T-helper 2 cell treated with Interferon-gamma antibody and Interleukin-4, amounts not matched to agents 100 ng/mL and 5 ng/mL, for 36 hours (primary cell): ENCODE results near the gene CD46. TPM values are rescaled to one million over a fixed set of nuclear protein-coding genes. Genes with fewer than 3 reads are reported as not detected.

Experiments used
- intact Hi-C: fragments of 100-400 bp; cut with micrococcal nuclease; formaldehyde crosslinking; loops from one replicate; pipeline ENCODE4 v1.15.1; 2023
- total RNA-seq: library from RNA; stranded (reverse); gene quantifications from 2 replicates; pipeline ENCODE4 v1.2.3, GENCODE V29; 2022

Gene CD46
- total RNA-seq, 1 donor from 2014 or later, result 105 TPM

GRCh38 chr1:207793327-207793726 is 41.5 kb downstream of the CD46 start:
- intact Hi-C loops, result no loop called here

GRCh38 chr1:207794861-207795260 is 43.0 kb downstream of the CD46 start:
- intact Hi-C loops, result loop anchor here (5.0 kb wide), 1 partner anchor 98 kb away; no protein-coding TSS in a partner anchor

- intact Hi-C loops, result loop anchor here (1.0 to 5.0 kb wide), 3 partner anchors 86 to 166 kb away; no protein-coding TSS in a partner anchor
Observed at GRCh38 chr1:207797229-207797973, 45.5 kb downstream of the CD46 start.

- intact Hi-C loops, result loop anchor here (2.0 to 5.0 kb wide), 2 partner anchors 48 to 102 kb away; no protein-coding TSS in a partner anchor
Observed at GRCh38 chr1:207798847-207799246, 47.0 kb downstream of the CD46 start.

- intact Hi-C loops, result loop anchor here (2.0 to 5.0 kb wide), 2 partner anchors 49 to 103 kb away; no protein-coding TSS in a partner anchor
Observed at GRCh38 chr1:207799989-207800648, 48.3 kb downstream of the CD46 start.

GRCh38 chr1:207801819-207802218 is 50.0 kb downstream of the CD46 start:
- intact Hi-C loops, result no loop called here

GRCh38 chr1:207803678-207804077 is 51.8 kb downstream of the CD46 start:
- intact Hi-C loops, result no loop called here

- intact Hi-C loops, result no loop called here
Observed at GRCh38 chr1:207804721-207805468, 53.0 kb downstream of the CD46 start.

GRCh38 chr1:207805841-207806421 is 54.1 kb downstream of the CD46 start:
- intact Hi-C loops, result no loop called here

GRCh38 chr1:207806531-207807325 is 54.9 kb downstream of the CD46 start:
- intact Hi-C loops, result no loop called here

- intact Hi-C loops, result no loop called here
Observed at GRCh38 chr1:207807326-207807689, 55.5 kb downstream of the CD46 start.

- intact Hi-C loops, result no loop called here
Observed at GRCh38 chr1:207807690-207808321, 56.0 kb downstream of the CD46 start.

- intact Hi-C loops, result no loop called here
Observed at GRCh38 chr1:207808322-207808705, 56.5 kb downstream of the CD46 start.

- intact Hi-C loops, result no loop called here
Observed at GRCh38 chr1:207808911-207809555, 57.2 kb downstream of the CD46 start.

- intact Hi-C loops, result no loop called here
Observed at GRCh38 chr1:207810173-207810572, 58.3 kb downstream of the CD46 start.

GRCh38 chr1:207810606-207811295 is 58.9 kb downstream of the CD46 start:
- intact Hi-C loops, result no loop called here

- intact Hi-C loops, result no loop called here
Observed at GRCh38 chr1:207811319-207811718, 59.5 kb downstream of the CD46 start.

GRCh38 chr1:207811920-207812720 is 60.3 kb downstream of the CD46 start:
- intact Hi-C loops, result no loop called here
